Measurements from ENCODE around the gene RPL27. TPM values are rescaled to one million over a fixed set of nuclear protein-coding genes. Genes with fewer than 3 reads are reported as not detected.

Gene RPL27
- total RNA-seq, 1 experiment from 2014 or later = 2,567 TPM

GRCh38 chr17:43003542-43004172, 5.4 kb downstream of the RPL27 start:
- peaks cover 14% of the 10 kb centered on the region for H4K20me1 ChIP-seq (ENCODE audit: insufficient read depth, low read depth, low read length)
- H3K27ac ChIP-seq (ENCODE audit: low read length) = no peak overlapping the region
- no peaks in the 10 kb centered on the region for H3K27me3 ChIP-seq (ENCODE audit: low read length)
- H3K36me3 ChIP-seq (ENCODE audit: insufficient read depth, low read length) = peaks cover 24% of the 10 kb centered on the region
- H3K9me2 ChIP-seq (replicated peaks; ENCODE audit: insufficient read depth, low read length) = no peaks in the 10 kb centered on the region
- H3K4me2 ChIP-seq (ENCODE audit: low read depth, low read length, poor library complexity, severe bottlenecking) = no peak overlapping the region
- no peaks in the 10 kb centered on the region for H3K9me3 ChIP-seq (ENCODE audit: low read length)
- DNase-seq = peak; percentile 61
- H3K4me1 ChIP-seq (ENCODE audit: low read length) = peaks cover 22% of the 10 kb centered on the region
- H3K79me2 ChIP-seq (ENCODE audit: low read length) = peaks cover 14% of the 10 kb centered on the region
- H3K4me3 ChIP-seq (ENCODE audit: low read length) = no peak overlapping the region
- H2AFZ ChIP-seq (ENCODE audit: low read length) = no peak overlapping the region
- no peak overlapping the region for H3K9ac ChIP-seq (ENCODE audit: low read length)

DNA sequence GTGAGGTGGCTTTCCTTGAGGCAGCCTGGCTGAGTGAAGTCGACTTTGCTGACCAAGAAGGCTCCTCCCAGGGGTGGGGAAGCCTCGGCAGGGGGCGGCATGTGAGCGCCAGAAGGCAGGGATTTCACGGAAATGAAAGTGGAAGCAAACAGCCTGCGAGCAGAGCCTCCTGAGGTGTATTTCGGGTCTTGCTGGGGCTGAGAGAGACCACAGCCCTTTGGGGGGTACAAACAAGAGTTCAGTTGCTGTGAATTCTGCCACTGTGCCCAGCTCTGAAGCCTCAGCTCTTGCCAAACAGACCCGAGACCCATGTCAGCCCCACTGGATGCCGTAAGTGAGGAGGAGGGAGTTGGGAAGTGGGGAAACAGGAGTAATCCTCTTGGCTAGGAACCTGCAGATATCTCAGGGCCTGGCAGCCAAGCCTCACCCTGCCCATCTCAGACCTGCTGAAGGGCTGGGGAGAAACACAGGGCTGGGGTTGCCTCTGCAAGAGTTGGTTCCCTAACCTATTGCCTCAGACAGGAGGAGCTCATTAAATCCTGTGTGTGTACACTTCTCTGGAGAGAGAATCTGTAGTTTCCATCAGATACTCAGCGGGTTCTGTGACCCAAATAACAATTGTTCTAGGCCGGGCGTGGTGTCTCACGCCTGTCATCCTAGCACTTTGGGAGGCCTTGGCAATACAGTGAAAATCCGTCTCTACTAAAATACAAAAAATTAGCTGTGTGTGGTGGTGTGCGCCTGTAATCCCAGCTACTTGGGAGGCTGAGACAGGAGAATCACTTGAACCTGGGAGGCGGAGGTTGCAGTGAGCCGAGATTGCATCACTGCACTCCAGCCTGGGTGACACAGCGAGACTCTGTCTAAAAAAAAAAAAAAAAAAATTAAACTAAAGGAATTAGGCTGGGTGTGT, 8.7 kb downstream of the RPL27 start, which contains the start of gene IFI35:
TSS of gene IFI35 (plus strand) at position 146 of the 913 bp plus-strand sequence. CDS start at position 310, 164 bp downstream.
- Histone ChIP-seq H3K4me2 (ENCODE audit: low read depth, low read length, poor library complexity, severe bottlenecking) (peak within 1 kb of the TSS; percentile 80), H4K20me1 (ENCODE audit: insufficient read depth, low read depth, low read length) (no peaks in the 10 kb centered on the region), H3K9me2 (replicated peaks; ENCODE audit: insufficient read depth, low read length) (no peaks in the 10 kb centered on the region), H3K36me3 (ENCODE audit: insufficient read depth, low read length) (peaks cover 6% of the 10 kb centered on the region; the same call in 1 of the 2 replicates), H2AFZ (ENCODE audit: low read length) (no peak within 1 kb of the TSS; the same call in 1 of the 2 replicates), H3K9ac (ENCODE audit: low read length) (peak within 1 kb of the TSS; percentile 84), H3K27ac (ENCODE audit: low read length) (peak within 1 kb of the TSS; percentile 75), H3K9me3 (ENCODE audit: low read length) (no peaks in the 10 kb centered on the region), H3K4me1 (ENCODE audit: low read length) (peaks cover 11% of the 10 kb centered on the region), H3K27me3 (ENCODE audit: low read length) (no peaks in the 10 kb centered on the region), H3K79me2 (ENCODE audit: low read length) (no peaks in the 10 kb centered on the region), H3K4me3 (ENCODE audit: low read length) (peak within 1 kb of the TSS; percentile 74)
- peak; percentile 93 for DNase-seq

GRCh38 chr17:43010667-43011308, 12.6 kb downstream of the RPL27 start:
- H3K4me1 ChIP-seq (ENCODE audit: low read length) = peaks cover 11% of the 10 kb centered on the region
- no peaks in the 10 kb centered on the region for H3K9me2 ChIP-seq (replicated peaks; ENCODE audit: insufficient read depth, low read length)
- H3K36me3 ChIP-seq (ENCODE audit: insufficient read depth, low read length) = no peaks in the 10 kb centered on the region
- no peak overlapping the region for H3K4me2 ChIP-seq (ENCODE audit: low read depth, low read length, poor library complexity, severe bottlenecking)
- H3K9ac ChIP-seq (ENCODE audit: low read length) = no peak overlapping the region
- no peaks in the 10 kb centered on the region for H4K20me1 ChIP-seq (ENCODE audit: insufficient read depth, low read depth, low read length)
- H3K9me3 ChIP-seq (ENCODE audit: low read length) = no peaks in the 10 kb centered on the region
- H3K27me3 ChIP-seq (ENCODE audit: low read length) = no peaks in the 10 kb centered on the region
- no peaks in the 10 kb centered on the region for H3K79me2 ChIP-seq (ENCODE audit: low read length)
- H3K27ac ChIP-seq (ENCODE audit: low read length) = no peak overlapping the region
- no peak overlapping the region for H3K4me3 ChIP-seq (ENCODE audit: low read length)
- no peak for DNase-seq
- H2AFZ ChIP-seq (ENCODE audit: low read length) = no peak overlapping the region

GRCh38 chr17:43011728-43012472, 13.7 kb downstream of the RPL27 start:
- DNase-seq = no peak
- H3K27ac ChIP-seq (ENCODE audit: low read length) = no peak overlapping the region
- no peaks in the 10 kb centered on the region for H3K36me3 ChIP-seq (ENCODE audit: insufficient read depth, low read length)
- H3K27me3 ChIP-seq (ENCODE audit: low read length) = no peaks in the 10 kb centered on the region
- H3K9me2 ChIP-seq (replicated peaks; ENCODE audit: insufficient read depth, low read length) = no peaks in the 10 kb centered on the region
- H3K9me3 ChIP-seq (ENCODE audit: low read length) = no peaks in the 10 kb centered on the region
- H3K4me3 ChIP-seq (ENCODE audit: low read length) = no peak overlapping the region
- H3K9ac ChIP-seq (ENCODE audit: low read length) = no peak overlapping the region
- no peaks in the 10 kb centered on the region for H4K20me1 ChIP-seq (ENCODE audit: insufficient read depth, low read depth, low read length)
- H3K79me2 ChIP-seq (ENCODE audit: low read length) = no peaks in the 10 kb centered on the region
- H2AFZ ChIP-seq (ENCODE audit: low read length) = no peak overlapping the region
- H3K4me1 ChIP-seq (ENCODE audit: low read length) = peaks cover 3% of the 10 kb centered on the region
- no peak overlapping the region for H3K4me2 ChIP-seq (ENCODE audit: low read depth, low read length, poor library complexity, severe bottlenecking)

- Histone ChIP-seq H3K36me3 (ENCODE audit: insufficient read depth, low read length) (no peaks in the 10 kb centered on the region), H3K4me3 (ENCODE audit: low read length) (no peak overlapping the region), H3K4me1 (ENCODE audit: low read length) (peaks cover 5% of the 10 kb centered on the region), H2AFZ (ENCODE audit: low read length) (no peak overlapping the region), H3K9me3 (ENCODE audit: low read length) (no peaks in the 10 kb centered on the region), H3K9me2 (replicated peaks; ENCODE audit: insufficient read depth, low read length) (no peaks in the 10 kb centered on the region), H4K20me1 (ENCODE audit: insufficient read depth, low read depth, low read length) (no peaks in the 10 kb centered on the region), H3K9ac (ENCODE audit: low read length) (no peak overlapping the region), H3K79me2 (ENCODE audit: low read length) (no peaks in the 10 kb centered on the region), H3K4me2 (ENCODE audit: low read depth, low read length, poor library complexity, severe bottlenecking) (no peak overlapping the region), H3K27ac (ENCODE audit: low read length) (no peak overlapping the region), H3K27me3 (ENCODE audit: low read length) (no peaks in the 10 kb centered on the region)
- no peak for DNase-seq
These were observed 15.1 kb downstream of the RPL27 start for GRCh38 chr17:43013296-43013695.

- no peak overlapping the region for H2AFZ ChIP-seq (ENCODE audit: low read length)
- H3K9ac ChIP-seq (ENCODE audit: low read length) = no peak overlapping the region
- H3K79me2 ChIP-seq (ENCODE audit: low read length) = 0 out of 2 replicates have a peak, but pooled peaks cover 3% of the 10 kb centered on the region
- DNase-seq = no peak
- no peaks in the 10 kb centered on the region for H3K9me2 ChIP-seq (replicated peaks; ENCODE audit: insufficient read depth, low read length)
- H3K4me2 ChIP-seq (ENCODE audit: low read depth, low read length, poor library complexity, severe bottlenecking) = no peak overlapping the region
- no peaks in the 10 kb centered on the region for H3K36me3 ChIP-seq (ENCODE audit: insufficient read depth, low read length)
- H4K20me1 ChIP-seq (ENCODE audit: insufficient read depth, low read depth, low read length) = no peaks in the 10 kb centered on the region
- no peaks in the 10 kb centered on the region for H3K27me3 ChIP-seq (ENCODE audit: low read length)
- no peak overlapping the region for H3K4me3 ChIP-seq (ENCODE audit: low read length)
- peaks cover 12% of the 10 kb centered on the region for H3K4me1 ChIP-seq (ENCODE audit: low read length)
- H3K27ac ChIP-seq (ENCODE audit: low read length) = no peak overlapping the region
- H3K9me3 ChIP-seq (ENCODE audit: low read length) = no peaks in the 10 kb centered on the region
These were observed 15.9 kb downstream of the RPL27 start for GRCh38 chr17:43014020-43014648.

DNA sequence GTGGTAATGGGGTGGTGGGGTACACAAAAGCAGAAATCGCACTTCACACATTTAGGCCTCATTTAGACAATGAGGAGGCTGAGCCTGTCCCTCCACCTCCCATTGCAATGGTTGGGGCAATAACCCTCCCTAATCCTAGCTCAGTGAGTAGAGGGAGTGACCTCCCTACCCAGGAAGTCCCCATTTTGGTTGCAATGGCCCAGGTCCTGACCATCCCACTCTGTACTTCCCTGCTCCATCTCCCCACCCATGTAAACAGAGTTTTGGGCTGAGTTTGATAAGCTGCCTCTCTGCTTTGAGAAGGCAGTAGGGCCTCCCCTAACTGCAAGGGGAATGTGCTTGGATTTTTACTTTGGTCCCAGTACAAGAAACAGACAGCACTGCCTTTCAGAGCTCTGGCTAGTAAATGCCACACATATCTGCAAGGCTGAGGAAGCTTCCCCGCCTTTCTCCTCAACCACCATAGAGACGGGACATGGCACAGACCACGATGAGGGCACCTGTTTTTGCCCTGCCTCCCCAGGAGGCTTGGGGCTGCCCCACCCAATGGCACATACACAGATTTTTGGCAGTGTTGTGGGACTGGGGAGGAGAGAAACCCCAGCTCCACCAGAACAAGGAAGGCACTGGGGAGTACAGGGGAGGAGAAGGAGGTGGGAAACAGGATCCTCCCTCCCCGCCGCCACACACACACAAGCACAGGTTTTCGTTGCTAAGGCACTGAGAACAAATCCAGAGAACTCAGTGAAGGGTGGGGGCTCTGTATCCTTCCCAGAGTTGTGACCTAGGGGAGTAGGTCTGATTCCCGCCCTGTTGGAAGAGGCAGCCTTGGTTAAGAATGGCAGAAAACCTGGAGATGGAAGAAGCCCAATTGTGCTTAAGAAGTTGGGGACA, 16.7 kb downstream of the RPL27 start:
- Histone ChIP-seq H3K4me2 (ENCODE audit: low read depth, low read length, poor library complexity, severe bottlenecking) (no peak overlapping the region), H3K4me3 (ENCODE audit: low read length) (no peak overlapping the region), H3K4me1 (ENCODE audit: low read length) (peaks cover 12% of the 10 kb centered on the region)

More for the DNA sequence above, 16.7 kb downstream of the RPL27 start:
- Histone ChIP-seq H3K9me2 (replicated peaks; ENCODE audit: insufficient read depth, low read length) (no peaks in the 10 kb centered on the region), H3K36me3 (ENCODE audit: insufficient read depth, low read length) (no peaks in the 10 kb centered on the region), H3K9ac (ENCODE audit: low read length) (no peak overlapping the region), H3K27me3 (ENCODE audit: low read length) (no peaks in the 10 kb centered on the region), H3K79me2 (ENCODE audit: low read length) (peaks cover 4% of the 10 kb centered on the region; the same call in 1 of the 2 replicates), H3K27ac (ENCODE audit: low read length) (no peak overlapping the region), H3K9me3 (ENCODE audit: low read length) (no peaks in the 10 kb centered on the region), H4K20me1 (ENCODE audit: insufficient read depth, low read depth, low read length) (no peaks in the 10 kb centered on the region), H2AFZ (ENCODE audit: low read length) (no peak overlapping the region)
- no peak for DNase-seq
